CMK (cell line): ENCODE measurements around the gene SLC12A8.

ENCODE experiments used
- DNase-seq: peaks from one replicate; pipeline ENCODE4 v3.0.0-alpha.2; 2010; ENCODE audit warnings: low read depth

Gene SLC12A8

DNA sequence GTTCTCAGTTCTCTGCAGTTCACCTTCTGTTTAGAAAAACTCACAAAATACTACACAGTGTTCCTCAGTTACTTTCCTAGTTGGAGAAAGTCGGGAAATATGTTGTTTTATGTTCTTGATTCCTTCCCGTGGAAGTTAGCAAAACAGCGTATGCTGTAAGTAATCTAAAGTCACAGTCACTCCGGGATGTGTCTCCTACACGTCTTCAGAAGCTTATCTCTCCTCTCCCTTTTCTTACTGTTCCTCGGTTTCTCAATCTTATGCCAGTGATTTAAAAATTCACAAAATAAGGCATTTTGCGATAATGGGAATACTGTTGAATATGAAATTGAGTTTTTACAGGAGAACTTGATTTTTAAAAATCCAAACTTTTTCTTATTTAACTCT lies 158.5 kb downstream of the SLC12A8 start:
- DNase-seq = no peak

DNA sequence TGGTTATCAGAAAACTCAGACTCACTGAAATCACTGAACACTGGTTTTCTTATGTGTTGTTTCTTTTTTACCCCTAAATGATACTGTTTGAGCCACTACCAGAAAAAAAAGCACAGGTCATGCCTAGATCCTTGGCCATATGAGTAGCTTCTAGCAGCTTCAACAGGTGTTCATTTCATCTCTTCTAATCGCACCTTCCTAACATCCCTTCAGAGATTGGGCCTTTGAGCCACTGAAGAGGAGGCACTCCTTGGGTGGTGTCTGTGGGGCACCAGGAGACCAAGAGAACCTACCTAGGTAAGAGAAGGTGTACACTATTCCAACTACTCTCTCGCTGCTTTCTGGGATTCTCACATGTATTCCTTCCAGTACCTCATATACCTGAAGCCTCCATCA lies 159.2 kb downstream of the SLC12A8 start:
- DNase-seq = no peak

DNA sequence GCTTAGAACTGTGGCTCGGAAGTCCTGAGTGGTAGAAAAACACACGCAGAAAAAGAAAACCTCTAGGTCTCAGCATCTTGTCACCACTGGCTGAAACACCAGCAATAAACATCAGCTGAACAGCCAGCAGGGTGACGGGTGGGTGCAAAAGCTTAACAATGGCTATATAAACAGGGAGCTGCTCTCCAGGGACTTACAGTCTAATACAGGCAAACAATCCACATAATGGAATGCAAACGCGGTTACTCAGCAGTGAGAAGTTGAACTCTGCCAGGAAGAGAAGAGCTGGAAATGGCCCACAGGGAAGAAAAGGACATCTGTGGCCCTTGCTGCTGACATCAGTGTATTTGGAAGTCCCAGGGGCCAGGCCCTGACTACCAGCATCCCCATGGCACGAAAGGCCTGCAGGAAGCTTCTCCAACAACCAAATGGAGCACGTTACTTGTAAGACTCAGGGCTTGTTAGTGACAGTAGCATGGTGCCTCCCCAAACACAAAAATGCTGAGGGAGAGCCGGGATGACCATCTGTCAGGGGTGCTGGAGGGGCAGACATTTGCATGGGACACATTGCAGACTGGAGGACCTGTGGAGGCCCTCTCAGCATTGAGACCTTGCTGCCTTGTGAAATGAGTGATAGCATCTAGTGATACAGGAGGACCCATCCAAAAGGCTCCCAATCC lies 159.8 kb downstream of the SLC12A8 start:
- DNase-seq = no peak

DNA sequence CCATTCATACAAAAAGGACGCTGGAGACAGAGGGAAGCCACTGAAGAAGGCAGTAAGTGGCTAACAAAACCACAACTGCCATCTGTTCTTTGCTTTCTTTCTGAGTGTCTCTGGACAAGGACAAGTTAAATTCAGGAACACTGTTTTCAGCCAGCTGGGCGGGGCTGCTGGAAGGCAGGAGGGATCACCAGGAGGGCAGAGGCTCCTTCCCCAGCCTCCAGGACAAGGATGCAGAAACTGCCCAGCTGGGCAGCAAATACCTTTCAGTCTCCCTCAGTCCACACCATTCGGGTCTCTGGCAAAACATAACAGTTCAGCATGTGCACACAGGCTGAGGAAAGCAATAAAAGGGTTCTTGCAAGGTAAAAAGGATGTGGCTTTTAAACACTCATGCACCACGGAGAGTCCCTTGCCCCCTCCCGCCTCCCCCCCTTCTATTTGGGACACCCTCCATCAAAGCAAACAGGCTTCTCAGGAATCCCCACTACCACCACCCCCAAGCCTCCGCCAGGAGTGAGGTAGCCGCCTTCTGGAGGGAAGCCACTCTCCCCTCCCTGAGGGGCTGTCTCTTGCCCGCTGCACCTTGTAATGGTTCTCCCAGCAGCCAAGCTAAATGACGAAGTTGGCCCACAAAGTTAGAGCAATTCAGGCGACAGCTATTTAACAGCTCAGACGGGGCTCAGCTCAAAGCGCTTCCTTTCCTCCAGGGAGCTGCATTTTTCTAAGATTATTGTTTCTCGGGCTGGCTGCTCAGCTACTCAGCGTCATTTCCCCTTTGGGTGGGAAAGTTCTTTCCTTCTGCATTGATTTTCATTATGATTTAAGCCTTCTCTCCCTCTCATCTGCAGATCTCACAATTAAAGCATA lies 160.6 kb downstream of the SLC12A8 start:
- no peak for DNase-seq

GRCh38 chr3:125051205-125051604 lies 161.3 kb downstream of the SLC12A8 start:
- DNase-seq = no peak

DNA sequence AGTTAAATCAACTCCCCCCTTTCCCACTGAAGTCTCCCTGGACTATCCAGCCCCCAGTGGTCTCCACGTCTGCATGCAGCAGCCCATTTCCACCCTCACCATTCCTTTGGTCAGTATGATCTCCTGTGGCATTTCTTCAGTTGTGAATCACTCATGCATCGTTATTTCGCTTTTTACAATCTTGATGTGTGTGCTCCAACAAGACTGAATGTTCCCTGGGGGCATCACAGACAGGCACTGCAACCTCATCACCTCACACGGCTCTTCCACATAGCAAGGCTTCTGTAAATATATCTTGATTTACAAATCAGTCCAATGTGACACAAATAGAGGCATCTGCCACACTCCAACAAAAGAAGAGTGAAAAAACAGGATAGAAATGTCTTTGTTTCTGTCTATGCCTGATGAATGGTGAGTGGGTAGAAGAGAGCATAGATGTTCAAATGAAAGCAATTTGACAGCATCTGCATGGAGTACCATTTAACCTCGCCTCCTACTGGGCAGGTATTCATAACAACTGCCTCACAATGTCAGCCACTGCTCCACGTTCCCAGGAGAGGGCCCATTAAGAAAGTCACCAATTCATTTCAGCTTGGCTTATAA lies 162.0 kb downstream of the SLC12A8 start:
- DNase-seq = no peak

- no peak for DNase-seq
Measured at GRCh38 chr3:125048282-125048681, 164.3 kb downstream of the SLC12A8 start.

DNA sequence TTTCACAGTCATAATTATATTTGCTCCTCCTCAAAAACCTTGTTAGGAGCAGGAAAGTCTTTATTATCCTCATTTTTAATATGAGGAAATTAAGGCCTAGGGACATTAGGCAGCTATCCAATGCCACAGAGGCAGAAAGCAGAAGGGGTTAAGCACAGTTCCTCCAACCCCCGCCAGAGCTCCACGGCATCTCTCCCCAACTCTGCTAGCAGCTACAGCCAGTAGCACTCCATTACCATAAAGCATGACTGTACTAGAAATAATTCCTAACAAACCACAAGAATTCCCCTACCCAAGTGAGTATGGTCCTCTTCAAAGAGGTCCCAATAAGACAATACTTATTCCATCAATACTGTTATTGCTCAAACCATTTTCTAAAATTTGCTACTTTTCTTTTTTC lies 166.6 kb downstream of the SLC12A8 start:
- no peak for DNase-seq

DNA sequence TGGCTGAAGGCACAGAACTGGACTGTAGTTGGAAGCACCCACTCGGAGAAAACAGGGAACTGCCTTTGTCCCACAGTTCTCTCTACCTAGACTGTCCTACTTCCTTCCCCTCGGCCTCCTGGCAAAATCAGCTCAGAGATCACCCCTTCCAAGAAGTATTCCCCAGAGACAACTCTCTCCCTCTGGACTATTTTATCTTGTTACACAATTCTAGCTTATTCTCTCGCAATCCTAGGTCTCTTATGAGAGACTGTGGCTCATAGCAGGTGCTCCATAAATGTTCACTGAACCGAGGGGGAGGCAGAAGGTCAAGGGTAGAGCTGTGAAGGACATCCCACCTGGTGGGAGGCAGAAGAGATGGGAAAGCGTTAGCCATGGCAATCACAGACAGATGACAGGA lies 167.4 kb downstream of the SLC12A8 start:
- DNase-seq = no peak

DNA sequence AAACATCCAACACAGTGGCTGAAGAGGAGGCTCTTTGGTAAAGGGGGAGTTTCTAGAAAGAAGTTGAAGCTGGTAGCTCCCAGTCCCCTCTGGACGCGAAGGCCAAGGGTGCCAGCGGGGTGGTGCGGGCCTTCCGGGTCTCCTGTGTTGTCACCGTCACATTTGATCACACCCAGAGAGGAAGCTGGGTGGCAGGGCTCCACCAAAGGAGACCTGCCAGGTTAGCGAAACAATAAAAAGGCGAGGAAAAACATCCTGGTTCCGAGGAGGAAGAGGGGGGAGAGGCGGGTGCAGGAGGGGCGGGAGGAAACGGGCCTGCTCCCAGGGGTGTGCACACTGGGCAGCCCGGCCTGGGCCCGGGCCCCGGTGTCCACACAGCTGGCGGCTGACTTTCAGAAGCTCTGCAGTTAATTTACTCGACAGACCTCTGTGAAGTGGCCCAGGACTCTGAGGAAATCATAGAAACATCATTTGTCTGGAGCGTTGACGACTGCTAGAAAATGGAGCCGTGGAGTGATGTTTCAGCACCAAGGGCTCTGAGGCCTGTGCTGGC lies 168.9 kb downstream of the SLC12A8 start:
- DNase-seq = no peak

DNA sequence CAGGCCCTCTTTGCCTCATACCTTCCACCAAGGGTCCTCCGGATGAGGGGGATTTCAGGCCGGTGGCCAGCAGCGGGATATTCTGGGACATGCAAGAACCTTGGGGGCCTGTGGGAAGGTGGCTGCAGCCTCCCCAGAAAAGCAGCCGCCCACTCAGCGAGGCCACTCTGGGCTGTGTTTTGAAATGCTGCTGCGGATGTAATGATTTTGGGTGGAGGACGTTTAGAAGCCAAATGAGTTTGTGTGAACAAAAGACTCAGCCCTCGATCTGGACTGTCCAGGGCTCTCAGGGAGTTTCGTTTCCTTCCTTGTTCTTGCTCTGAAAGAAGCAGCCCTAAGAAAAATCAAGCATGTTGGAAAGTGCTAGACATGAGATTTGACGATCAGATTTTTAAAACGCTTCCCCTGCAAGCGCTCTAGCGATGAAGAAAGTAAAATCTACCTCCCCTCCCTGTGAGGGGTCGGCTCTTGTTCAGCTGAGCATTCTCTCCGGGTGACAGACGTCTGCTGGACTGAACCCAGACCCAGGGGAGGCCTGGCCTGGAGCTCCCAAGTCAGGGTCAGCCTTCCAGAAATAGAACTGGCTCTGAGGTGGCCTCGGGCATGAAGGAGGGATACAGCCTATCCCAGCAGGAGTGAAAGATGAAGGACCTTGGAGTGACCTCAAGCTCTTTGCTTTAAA lies 169.7 kb downstream of the SLC12A8 start:
- DNase-seq = no peak

GRCh38 chr3:125039131-125040100 lies 173.1 kb downstream of the SLC12A8 start:
- DNase-seq = no peak

- no peak for DNase-seq
Measured at GRCh38 chr3:125037498-125038150, 174.9 kb downstream of the SLC12A8 start.

DNA sequence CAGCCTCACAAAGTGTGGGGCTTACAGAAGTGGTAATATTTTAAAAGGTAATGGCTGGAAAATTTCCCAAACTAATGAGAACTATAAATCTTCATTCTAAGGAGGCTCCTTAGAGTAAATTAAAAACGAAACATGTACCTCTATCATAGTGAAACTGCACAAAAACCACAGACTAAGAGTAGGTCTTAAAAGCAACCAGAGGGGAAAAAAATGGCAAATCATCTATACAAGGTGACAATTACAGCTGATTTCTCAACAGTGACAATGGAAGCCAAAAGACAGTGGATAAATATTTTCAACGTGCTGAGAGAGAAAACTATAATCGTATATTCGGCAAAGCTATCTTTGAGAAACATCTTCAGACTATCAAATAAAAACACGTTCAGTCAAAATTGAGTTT lies 177.3 kb downstream of the SLC12A8 start:
- DNase-seq = no peak

GRCh38 chr3:125033616-125034015 lies 178.9 kb downstream of the SLC12A8 start:
- DNase-seq = no peak

DNA sequence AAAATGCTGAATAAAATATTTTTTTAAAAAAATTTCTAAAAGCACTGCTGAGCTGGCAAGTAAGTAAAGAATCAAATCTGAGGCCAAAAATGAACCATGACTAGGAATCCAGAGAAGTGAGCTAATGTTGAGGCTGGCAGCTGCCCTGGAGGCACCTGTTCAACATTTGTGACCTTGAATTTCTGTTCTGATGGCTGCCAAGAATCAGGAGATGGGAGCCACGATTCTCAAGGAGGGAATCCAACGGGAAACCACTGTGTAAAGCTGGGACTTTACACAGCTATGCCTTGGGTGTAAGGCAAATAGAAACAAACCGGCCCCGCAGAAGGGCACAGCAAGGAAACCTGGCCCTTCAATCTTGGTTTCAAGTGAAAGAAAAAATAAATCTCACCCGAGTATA lies 179.4 kb downstream of the SLC12A8 start:
- DNase-seq = no peak

DNA sequence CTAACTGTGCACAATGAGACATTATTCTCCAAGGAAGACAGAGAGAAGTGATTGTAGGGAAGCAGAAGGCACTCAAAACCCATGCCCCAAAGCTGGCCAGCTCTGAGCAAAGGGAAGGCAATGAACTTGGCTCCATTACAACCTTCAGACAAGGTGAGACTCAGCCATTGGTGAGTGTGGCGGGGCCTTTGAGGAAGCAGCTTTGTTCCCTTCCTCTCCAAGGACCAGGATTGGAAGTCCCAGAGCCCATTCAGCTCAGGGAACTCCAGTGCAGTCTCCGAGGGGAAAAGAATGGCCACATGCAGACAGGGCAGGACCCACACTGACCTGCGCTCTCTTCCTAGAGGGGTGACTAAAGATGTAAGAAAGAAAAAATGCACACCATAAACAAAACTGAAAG lies 179.9 kb downstream of the SLC12A8 start:
- DNase-seq = no peak
